Left renal cortex interstitium (tissue), 4 donors: Measurements from ENCODE around the gene LAMTOR4. TPM values are rescaled to one million over a fixed set of nuclear protein-coding genes. Genes with fewer than 3 reads are reported as not detected.
"Not testable (repeated sequence)": the region's sequence is repeated elsewhere in the genome, so short reads cannot be mapped to it uniquely, and the experiment has no call there.

ENCODE experiments used
- DNase-seq, 4 donors: peaks; one replicate each; pipeline ENCODE4 v3.0.0-alpha.2; 2013; ENCODE audit warnings: low read depth in 4 of 4, low spot score in 2 of 4, missing footprints in 1 of 4
- polyA plus RNA-seq, 4 donors: library from polyadenylated mRNA; unstranded; fragments of 120-200 nt; gene quantifications; one replicate each; pipeline ENCODE4 v1.2.1, GENCODE V29; 2013; ENCODE audit not compliant: insufficient read length in 4 of 4

Gene LAMTOR4
- polyA plus RNA-seq, 4 donors, result 97.0 to 134 (median 116) TPM

DNA sequence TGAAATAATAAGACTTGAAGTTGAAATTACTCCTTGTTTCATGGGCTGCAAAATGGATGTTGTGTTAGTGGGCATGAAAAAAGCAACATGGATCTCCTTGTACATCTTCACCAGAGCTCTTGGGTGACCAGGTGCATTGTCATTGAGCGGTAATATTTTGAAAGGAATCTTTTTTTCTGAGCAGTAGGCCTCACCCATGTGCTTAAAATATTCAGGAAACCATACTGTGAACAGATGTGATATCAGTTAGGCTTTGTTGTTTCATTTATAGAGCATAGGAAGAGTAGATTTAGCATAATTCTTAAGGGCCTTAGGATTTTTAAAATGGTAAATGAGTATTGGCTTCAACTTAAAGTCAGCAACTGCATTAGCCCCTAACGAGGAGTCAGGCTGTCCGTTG lies 44.3 kb downstream of the LAMTOR4 start:
- no peak for DNase-seq

DNA sequence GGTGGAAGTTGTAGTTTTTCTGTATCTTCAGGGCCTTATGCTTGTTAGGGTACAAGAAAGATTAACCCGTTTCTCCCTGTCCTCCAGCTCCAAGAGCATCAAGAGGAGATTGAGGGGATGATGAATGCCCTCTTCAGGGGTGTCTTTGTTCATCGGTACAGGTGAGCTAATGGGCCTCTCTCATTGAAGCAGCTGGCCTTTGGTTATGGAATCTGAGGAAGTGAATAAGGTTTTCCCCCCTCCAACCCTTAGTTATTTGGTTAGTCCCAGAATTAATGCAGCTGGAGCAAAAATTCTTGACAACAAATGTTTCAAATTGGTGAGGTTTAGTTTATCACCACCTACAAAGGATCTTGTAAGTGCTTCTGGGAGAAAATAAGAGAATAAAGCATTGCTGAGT lies 46.5 kb downstream of the LAMTOR4 start:
- DNase-seq, result no peak

DNA sequence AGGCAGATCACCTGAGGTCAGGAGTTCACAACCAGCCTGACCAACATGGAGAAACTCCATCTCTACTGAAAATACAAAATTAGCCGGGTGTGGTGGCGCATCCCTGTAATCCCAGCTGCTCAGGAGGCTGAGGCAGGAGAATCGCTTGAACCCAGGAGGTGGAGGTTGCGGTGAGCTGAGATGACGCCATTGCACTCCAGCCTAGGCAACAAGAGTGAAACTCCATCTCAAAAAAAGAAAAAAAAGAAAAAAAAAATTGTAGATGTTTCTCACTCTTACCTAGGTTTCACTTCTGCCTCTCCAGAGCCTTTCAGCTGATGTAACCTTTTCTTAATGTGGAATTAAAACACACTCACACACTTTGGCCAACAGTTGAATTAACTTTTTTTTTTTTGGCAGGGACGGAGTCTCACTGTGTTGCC lies 47.2 kb downstream of the LAMTOR4 start:
- DNase-seq, result not testable (repeated sequence)

DNA sequence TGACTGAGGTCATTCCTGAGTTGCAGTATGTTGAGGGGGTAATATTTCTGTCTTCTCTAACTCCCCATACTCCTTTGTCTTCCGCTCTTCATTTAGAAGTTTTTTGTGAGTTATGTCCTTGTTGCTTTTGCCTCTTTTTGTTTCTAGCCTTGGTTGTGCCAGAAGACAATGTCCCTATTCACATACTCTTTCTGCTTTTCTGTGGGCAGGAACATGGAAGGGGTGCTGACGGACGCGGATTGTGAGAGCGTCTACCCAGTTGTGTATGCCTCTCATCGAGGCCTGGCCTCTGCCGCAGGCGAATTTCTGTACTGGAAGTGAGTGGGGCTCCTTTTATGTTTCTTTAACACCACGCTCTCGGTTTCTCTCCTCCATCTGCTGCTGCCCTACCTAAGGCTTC lies 49.5 kb downstream of the LAMTOR4 start:
- no peak for DNase-seq

DNA sequence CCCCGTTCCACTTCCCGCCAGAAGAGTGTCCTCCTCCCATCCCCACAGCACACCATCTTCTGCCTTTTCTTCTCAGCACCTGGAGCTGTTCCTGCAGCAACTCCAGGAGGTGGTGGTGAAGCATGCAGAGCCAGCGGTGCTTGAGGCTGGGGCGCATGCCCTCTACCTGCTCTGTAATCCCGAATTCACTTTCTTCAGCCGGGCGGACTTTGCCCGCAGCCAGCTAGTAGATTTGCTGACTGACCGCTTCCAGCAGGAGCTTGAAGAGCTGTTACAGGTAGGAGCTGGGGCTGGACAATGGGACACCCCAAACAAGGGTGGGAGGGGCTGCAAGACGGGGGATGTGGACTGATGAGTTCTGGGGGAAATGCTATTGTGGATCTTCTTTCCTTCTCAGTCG lies 52.0 kb downstream of the LAMTOR4 start:
- DNase-seq, result no peak

Other genes starting within 250 kb of the LAMTOR4 start
- 10 to 100 TPM; 30.8 to 39.6 (median 37.2) TPM for gene TRIM4, start 229.4 kb upstream of the LAMTOR4 start, polyA plus RNA-seq
- gene GJC3, start 219.3 kb upstream of the LAMTOR4 start, polyA plus RNA-seq, result 1 to 10 TPM in 3 of 4 donors, under 1 TPM in 1; 0.76 to 1.4 (median 1.2) TPM
- 10 to 100 TPM; 52.2 to 69.0 (median 62.5) TPM for gene AZGP1, start 172.9 kb upstream of the LAMTOR4 start, polyA plus RNA-seq
- 10 to 100 TPM; 43.3 to 71.5 (median 57.5) TPM for gene ZKSCAN1, start 133.3 kb upstream of the LAMTOR4 start, polyA plus RNA-seq
- gene ZSCAN21, start 99.1 kb upstream of the LAMTOR4 start, polyA plus RNA-seq, result 10 to 100 TPM; 21.4 to 22.8 (median 22.2) TPM
- gene ZNF3, start 67.2 kb upstream of the LAMTOR4 start, polyA plus RNA-seq, result 10 to 100 TPM; 46.5 to 57.6 (median 51.6) TPM
- 100 to 1,000 TPM; 124 to 140 (median 136) TPM for gene COPS6, start 59.9 kb upstream of the LAMTOR4 start, polyA plus RNA-seq
- 100 to 1,000 TPM; 140 to 174 (median 160) TPM for gene MCM7, start 47.5 kb upstream of the LAMTOR4 start, polyA plus RNA-seq
- gene AP4M1, start 47.3 kb upstream of the LAMTOR4 start, polyA plus RNA-seq, result 10 to 100 TPM; 28.0 to 38.0 (median 36.7) TPM
- gene TAF6, start 29.6 kb upstream of the LAMTOR4 start, polyA plus RNA-seq, result 10 to 100 TPM; 52.0 to 73.0 (median 58.6) TPM
- gene CNPY4, start 29.3 kb upstream of the LAMTOR4 start, polyA plus RNA-seq, result 10 to 100 TPM; 33.9 to 51.6 (median 46.0) TPM
- 1 to 10 TPM; 1.7 to 2.5 (median 1.9) TPM for gene MBLAC1, start 22.0 kb upstream of the LAMTOR4 start, polyA plus RNA-seq
- gene TRAPPC14, start 9.8 kb downstream of the LAMTOR4 start, polyA plus RNA-seq, result 10 to 100 TPM; 18.6 to 27.7 (median 23.6) TPM
- 1 to 10 TPM; 5.7 to 8.0 (median 6.3) TPM for gene GAL3ST4, start 19.7 kb downstream of the LAMTOR4 start, polyA plus RNA-seq
- 10 to 100 TPM in 2 of 4 donors, 1 to 10 TPM in 2; 5.9 to 17.4 (median 13.1) TPM for gene GPC2, start 28.5 kb downstream of the LAMTOR4 start, polyA plus RNA-seq
- 10 to 100 TPM in 3 of 4 donors, 1 to 10 TPM in 1; 7.5 to 37.1 (median 22.3) TPM for gene STAG3, start 29.0 kb downstream of the LAMTOR4 start, polyA plus RNA-seq
- 10 to 100 TPM in 1 of 4 donors, 1 to 10 TPM in 3; 1.7 to 12.5 (median 5.0) TPM for gene PVRIG, start 71.0 kb downstream of the LAMTOR4 start, polyA plus RNA-seq
- 1 to 10 TPM; 6.9 to 9.1 (median 7.1) TPM for gene SPDYE3, start 158.8 kb downstream of the LAMTOR4 start, polyA plus RNA-seq
- gene PILRB, start 209.2 kb downstream of the LAMTOR4 start, polyA plus RNA-seq, result 10 to 100 TPM; 20.6 to 64.3 (median 42.5) TPM
- 1 to 10 TPM; 3.1 to 8.7 (median 5.8) TPM for gene PILRA, start 224.6 kb downstream of the LAMTOR4 start, polyA plus RNA-seq